Inflammatory macrophage treated with lipopolysaccharide for 1 hour (primary cell): ENCODE data around the gene EARS2.
"Not testable (repeated sequence)": the region's sequence is repeated elsewhere in the genome, so short reads cannot be mapped to it uniquely, and the experiment has no call there.

ENCODE experiments used
- DNase-seq, 2 donors: peaks; one replicate each; pipeline ENCODE4 v3.0.0-alpha.2; 2020 to 2022

EARS2 gene

GRCh38 chr16:23504453-23505179 lies 52.5 kb downstream of the EARS2 start:
- DNase-seq: peak; percentile 89 to 95

DNA sequence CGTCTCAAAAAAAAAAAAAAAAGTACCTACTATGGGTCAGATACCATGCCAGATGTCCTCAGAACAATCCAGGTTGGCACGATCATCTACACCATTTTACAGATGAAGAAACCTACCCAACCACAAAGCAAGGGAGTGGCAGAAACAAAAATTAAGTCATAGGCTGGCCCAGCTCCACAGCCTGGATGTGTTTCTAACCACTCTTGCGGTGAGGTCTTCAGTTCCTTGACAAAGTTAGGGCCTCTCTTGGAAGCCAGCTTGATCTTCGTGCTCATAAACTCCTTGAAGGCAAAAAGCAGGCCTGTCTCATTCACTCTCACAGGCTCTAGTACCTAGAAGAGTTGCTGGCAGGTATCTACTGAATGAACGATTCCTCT lies 53.1 kb downstream of the EARS2 start:
- no peak for DNase-seq

- no peak for DNase-seq
Measured at GRCh38 chr16:23502466-23502865, 54.7 kb downstream of the EARS2 start.

GRCh38 chr16:23501291-23501690 lies 55.9 kb downstream of the EARS2 start:
- DNase-seq: no peak

GRCh38 chr16:23500862-23501225 lies 56.3 kb downstream of the EARS2 start:
- DNase-seq: peak; percentile 80 to 86

DNA sequence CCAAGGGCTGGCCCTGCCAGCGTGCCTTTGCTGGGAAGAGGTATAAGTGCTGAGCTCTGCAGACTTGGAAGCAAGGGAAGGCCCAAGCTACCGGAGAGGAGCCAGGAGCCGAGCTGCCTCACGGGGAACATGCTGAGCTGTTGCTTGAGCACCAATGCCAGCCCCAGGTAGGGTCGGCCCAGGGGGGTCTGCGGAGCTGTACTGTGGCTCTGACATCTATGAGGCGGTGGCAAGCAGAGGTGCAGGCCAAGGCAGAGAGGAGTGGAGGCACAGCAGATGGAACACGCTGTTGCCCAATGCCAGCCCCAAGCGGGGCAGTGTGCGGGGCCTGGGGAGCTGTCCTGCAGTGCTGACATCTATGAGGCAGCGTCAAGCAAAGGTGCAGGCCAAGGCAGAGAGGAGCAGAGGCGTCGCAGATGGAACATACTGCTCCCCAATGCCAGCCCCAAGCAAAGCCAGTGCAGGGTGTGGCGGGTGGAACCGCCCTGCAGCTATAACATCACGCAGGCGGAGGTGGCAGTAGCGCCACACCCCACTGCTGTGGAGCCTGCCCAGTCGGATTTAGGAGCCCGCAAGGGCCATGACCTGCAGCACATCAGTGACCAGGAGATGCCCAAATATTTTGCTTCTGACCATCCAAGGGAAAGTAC lies 56.8 kb downstream of the EARS2 start:
- no peak for DNase-seq

DNA sequence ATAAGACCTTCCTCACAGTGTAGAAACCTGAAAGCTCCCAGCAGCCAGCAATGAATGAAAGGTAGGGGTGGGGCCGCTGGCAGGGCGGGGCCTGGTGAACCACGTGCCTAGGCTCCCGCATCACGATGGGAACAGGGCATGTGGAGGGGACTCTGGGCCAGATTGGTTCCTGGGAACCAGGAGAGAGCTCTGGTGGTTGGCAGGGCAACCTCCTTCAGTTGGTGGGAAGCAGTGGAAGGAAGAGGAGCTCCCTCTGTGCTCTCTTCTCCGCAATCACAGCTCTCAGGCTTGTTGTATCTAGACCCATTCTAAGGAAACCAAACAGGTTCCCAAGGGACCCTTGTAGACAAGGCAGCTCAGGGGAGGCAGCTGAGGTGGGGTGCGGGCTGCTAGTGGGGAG lies 57.3 kb downstream of the EARS2 start:
- no peak for DNase-seq

DNA sequence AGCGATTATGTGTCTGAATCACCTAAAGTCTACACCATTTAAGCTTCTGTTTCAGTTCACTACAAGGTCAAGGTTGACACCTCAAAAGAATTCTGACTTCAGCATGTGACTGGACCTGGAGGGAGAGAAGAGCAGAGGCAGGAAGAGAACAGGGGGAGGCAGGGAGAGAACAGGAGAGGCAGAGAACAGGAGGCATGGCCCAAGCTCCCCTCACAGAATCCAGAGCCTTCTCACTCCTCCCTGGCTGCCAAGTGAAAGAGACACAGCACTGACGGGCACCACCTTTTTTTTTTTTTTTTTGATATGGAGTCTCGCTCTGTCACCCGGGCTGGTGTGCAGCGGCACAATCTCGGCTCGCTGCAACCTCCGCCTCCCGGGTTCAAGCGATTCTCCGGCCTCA lies 58.3 kb downstream of the EARS2 start:
- DNase-seq: no peak

- DNase-seq: no peak
Measured at GRCh38 chr16:23497543-23497868, 59.6 kb downstream of the EARS2 start.

DNA sequence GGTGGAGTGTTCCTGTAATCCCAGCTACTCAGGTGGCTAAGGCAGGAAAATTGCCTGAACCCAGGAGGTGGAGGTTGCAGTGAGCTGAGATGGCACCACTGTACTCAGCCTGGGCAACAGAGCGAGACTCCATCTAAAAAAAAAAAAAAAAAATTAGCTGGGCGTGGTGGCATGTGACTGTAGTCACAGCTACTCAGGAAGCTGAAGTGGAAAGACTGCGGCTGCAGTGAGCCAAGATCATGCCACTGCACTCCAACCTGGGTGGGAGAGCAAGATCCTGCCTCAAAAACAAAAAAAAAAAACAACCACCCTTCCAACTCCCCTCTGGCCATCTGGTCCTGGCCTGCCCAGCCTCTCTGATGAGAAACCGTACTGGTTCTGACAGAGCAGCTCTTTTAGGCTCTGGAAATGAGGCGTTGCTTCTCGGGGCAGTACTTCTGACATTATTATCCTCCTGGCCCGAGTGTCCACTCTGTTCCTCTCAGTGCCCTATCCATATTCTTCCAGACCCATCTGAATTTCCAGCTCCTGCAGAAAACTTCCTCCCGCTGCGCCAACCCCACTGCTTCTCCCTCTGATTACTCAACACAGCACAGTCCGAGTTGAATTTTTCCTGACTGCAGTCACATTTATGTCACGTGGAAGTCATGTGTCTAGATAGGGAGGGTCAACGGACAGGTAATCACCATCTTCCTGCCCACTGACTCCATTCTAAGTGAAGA lies 60.2 kb downstream of the EARS2 start:
- peak in 1 of 2 donors; percentile 31 for DNase-seq

DNA sequence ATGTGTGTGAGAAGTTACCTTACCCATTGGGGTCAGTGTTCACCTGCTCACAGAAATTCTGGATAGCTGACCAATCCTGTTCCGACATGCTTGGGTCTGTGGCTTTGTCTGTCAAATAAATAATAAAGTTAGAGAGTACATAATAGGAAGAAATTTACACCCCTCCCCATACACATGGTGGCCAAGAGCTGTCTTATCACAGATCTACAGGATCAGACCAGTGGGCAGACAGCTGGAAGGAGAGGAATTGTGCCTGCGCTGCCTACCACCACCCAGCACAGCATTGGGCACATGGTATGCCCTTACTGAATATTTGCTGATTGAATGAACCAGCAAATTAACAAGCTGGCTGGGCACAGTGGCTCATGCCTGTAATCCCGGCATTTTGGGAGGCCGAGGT lies 61.5 kb downstream of the EARS2 start:
- no peak for DNase-seq

- DNase-seq: no peak
Measured at GRCh38 chr16:23494188-23494587, 63.0 kb downstream of the EARS2 start.

- DNase-seq: no peak
Measured at GRCh38 chr16:23491490-23492391, 65.4 kb downstream of the EARS2 start.

DNA sequence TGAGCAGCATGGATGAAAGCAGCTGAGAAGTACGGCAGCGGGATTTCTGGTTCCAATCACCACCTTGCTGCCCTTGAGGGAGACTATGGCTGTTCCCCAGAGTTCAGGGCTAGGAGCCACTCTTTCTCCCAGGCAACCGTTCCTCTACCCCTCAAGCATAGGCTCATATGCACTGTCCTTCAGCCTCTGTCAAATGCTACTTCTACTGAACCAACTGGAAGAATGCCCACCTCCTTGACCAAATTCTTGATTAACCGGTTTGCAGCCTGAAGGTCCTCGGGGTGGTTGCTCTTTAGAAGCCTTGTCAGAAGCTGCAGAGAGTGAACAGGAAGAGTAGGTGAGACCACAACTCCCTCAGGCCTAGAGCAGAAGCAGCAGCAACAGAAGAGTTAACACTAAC lies 70.7 kb downstream of the EARS2 start:
- no peak for DNase-seq

GRCh38 chr16:23485841-23486240 lies 71.3 kb downstream of the EARS2 start:
- no peak for DNase-seq

- DNase-seq: no peak
Measured at GRCh38 chr16:23485257-23485614, 71.9 kb downstream of the EARS2 start.

GRCh38 chr16:23484510-23485256 lies 72.5 kb downstream of the EARS2 start:
- DNase-seq: no peak

- DNase-seq: not testable (repeated sequence)
Measured at GRCh38 chr16:23483492-23483891, 73.7 kb downstream of the EARS2 start.

GRCh38 chr16:23482778-23483177 lies 74.4 kb downstream of the EARS2 start:
- no peak for DNase-seq

GRCh38 chr16:23480257-23480656 lies 76.9 kb downstream of the EARS2 start:
- DNase-seq: no peak

GRCh38 chr16:23479138-23479537 lies 78.0 kb downstream of the EARS2 start:
- no peak for DNase-seq

DNA sequence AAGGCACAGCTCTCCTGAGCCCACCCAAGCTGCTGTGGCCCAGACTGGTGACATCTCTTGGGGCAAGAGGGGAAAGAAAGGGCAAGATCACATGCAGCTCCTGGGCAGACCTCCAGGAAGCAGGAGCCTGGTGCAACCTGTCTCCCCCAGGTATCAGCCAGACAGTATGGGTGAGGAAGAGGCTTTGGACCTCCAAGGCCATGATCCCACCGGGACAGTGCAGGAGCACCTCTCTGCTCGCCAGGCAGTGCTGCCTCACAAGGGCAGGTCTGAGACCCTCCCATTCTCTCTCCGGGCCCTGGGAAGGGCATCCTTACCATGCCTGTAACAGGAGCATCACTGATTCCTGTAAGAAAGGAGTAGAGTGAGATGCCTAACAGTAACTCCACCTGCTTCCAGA lies 78.6 kb downstream of the EARS2 start:
- no peak for DNase-seq

GRCh38 chr16:23476289-23476688 lies 80.9 kb downstream of the EARS2 start:
- no peak for DNase-seq
